ENCODE data around the gene C2orf74.
A peak's percentile ranks its signal among the peaks of the same experiment; 100 is the strongest.
"Not testable (repeated sequence)": the region's sequence is repeated elsewhere in the genome, so short reads cannot be mapped to it uniquely, and the experiment has no call there.

C2orf74 gene

DNA sequence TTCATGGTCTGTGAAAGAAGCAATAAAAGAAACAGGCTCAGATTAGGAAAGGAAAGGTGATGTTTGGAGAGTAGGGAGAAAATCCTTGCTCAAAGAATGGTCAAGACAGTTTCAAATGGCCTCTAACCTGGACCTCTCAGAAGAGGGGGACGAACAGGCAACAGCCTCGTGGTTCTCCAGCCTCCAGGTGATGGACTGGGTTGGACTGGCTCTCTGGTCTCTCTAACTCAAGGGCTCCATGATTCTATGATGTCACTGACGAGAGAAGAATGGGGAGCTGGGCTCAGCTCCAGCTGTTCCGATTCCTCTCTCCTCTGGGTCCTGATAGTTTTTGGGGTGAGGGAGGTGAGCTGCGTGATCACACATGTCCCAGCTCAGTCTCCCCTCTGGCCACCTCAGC, at the start of gene C2orf74:
Gene C2orf74 (plus strand): TSS at position 301 of the 400 bp plus-strand sequence. CDS start 327 bp downstream, outside the sequence.
- Histone ChIP-seq H3K27me3 (replicated peaks; ENCODE audit: control insufficient read depth, insufficient read depth, low read length) (no peaks in the 10 kb centered on the region), H3K4me3 (replicated peaks; ENCODE audit: low read depth, low read length) (no peak within 1 kb of the TSS), H3K36me3 (ENCODE audit: control insufficient read depth, insufficient read depth, low read length) (peaks cover 5% of the 10 kb centered on the region)
- TF ChIP-seq CTCF (IDR thresholded peaks at IDR 0.05; ENCODE audit: insufficient read depth, low read length, poor library complexity, severe bottlenecking): no peak
- no peak for DNase-seq (ENCODE audit: extremely low read depth, insufficient read length)

DNA sequence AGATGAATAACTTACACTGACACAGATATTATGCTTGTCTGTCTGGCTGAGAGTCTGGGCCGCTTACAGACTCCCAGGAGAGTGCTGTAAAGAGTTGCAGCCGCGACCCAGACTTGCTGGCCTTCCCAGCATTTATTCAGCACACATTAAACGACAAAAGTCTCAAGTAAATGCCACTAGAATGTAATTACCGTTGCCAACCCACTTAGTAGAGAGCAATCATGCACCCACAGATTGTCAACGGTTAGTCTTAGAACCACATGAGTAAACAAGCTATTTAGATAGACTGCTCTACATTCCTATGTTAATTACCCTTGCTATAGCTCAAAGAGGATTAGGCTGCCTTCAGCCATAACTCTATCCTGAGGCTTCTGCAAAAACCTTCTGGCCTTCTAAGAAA, 47.8 kb upstream of the C2orf74 start:
- Histone ChIP-seq H3K36me3 (ENCODE audit: control insufficient read depth, insufficient read depth, low read length) (no peaks in the 10 kb centered on the region), H3K4me3 (replicated peaks; ENCODE audit: low read depth, low read length) (no peak overlapping the region), H3K27me3 (replicated peaks; ENCODE audit: control insufficient read depth, insufficient read depth, low read length) (no peaks in the 10 kb centered on the region)
- TF ChIP-seq CTCF (IDR thresholded peaks at IDR 0.05; ENCODE audit: insufficient read depth, low read length, poor library complexity, severe bottlenecking): no peak
- no peak for DNase-seq (ENCODE audit: extremely low read depth, insufficient read length)

- DNase-seq (ENCODE audit: extremely low read depth, insufficient read length): no peak
- no peak overlapping the region for H3K4me3 ChIP-seq (replicated peaks; ENCODE audit: low read depth, low read length)
Measured at GRCh38 chr2:61116302-61116701, 45.7 kb upstream of the C2orf74 start.

DNA sequence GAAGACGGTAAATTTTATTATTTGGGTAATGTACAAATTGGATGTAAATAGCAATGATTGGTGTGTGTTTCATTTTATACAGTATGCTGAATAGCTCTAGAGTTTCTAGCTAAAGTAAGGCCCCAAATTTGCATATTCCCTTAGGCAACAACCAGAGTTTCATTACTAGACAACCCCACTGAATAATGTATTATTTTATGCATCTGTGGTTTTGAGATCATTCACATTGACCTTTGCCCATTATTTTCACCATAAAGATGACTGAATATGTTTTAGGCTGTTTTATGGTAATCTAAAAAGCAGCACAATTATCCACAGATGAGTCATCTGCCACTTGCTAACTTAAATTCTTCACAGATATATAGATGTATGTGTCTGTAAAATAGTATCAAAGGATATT, 44.5 kb upstream of the C2orf74 start:
- no peaks in the 10 kb centered on the region for H3K27me3 ChIP-seq (replicated peaks; ENCODE audit: control insufficient read depth, insufficient read depth, low read length)
- no peaks in the 10 kb centered on the region for H3K36me3 ChIP-seq (ENCODE audit: control insufficient read depth, insufficient read depth, low read length)
- no peak overlapping the region for H3K4me3 ChIP-seq (replicated peaks; ENCODE audit: low read depth, low read length)
- TF ChIP-seq CTCF (IDR thresholded peaks at IDR 0.05; ENCODE audit: insufficient read depth, low read length, poor library complexity, severe bottlenecking): no peak
- DNase-seq (ENCODE audit: extremely low read depth, insufficient read length): peak; percentile 12

More at GRCh38 chr2:61116302-61116701, 45.7 kb upstream of the C2orf74 start:
- Histone ChIP-seq H3K27me3 (replicated peaks; ENCODE audit: control insufficient read depth, insufficient read depth, low read length) (no peaks in the 10 kb centered on the region), H3K36me3 (ENCODE audit: control insufficient read depth, insufficient read depth, low read length) (no peaks in the 10 kb centered on the region)
- TF ChIP-seq CTCF (IDR thresholded peaks at IDR 0.05; ENCODE audit: insufficient read depth, low read length, poor library complexity, severe bottlenecking): no peak

DNA sequence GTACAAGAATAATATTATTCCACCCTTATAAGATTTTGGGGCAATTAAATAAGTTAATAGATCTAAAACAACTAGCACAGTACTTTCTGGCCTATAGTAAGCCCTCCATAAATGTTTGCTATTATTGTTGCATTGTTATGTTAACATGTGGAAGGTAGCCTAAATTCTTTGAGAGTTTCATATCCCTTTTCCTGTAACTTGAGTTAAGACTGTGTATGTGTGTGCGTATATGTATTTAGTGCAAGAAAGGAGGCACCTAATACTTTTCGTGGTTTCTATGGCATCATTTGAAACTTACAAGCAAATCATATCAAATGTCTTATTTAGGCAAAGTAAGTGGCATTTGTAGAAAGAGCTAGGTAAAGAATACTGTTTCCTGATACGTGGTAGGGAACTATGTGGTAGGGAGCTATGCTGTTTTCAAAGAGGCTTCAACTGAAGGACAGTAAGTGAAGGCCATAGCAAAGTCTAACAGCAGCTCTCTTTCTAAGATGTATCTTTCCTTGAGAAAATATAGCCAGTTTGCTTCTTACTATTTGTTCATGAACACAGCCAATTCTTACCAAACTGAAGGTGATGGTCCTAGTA, 36.8 kb upstream of the C2orf74 start:
- TF ChIP-seq CTCF (IDR thresholded peaks at IDR 0.05; ENCODE audit: insufficient read depth, low read length, poor library complexity, severe bottlenecking): no peak
- DNase-seq (ENCODE audit: extremely low read depth, insufficient read length): no peak
- Histone ChIP-seq H3K4me3 (replicated peaks; ENCODE audit: low read depth, low read length) (no peak overlapping the region), H3K36me3 (ENCODE audit: control insufficient read depth, insufficient read depth, low read length) (no peaks in the 10 kb centered on the region), H3K27me3 (replicated peaks; ENCODE audit: control insufficient read depth, insufficient read depth, low read length) (no peaks in the 10 kb centered on the region)

GRCh38 chr2:61125798-61126197, 36.2 kb upstream of the C2orf74 start:
- H3K4me3 ChIP-seq (replicated peaks; ENCODE audit: low read depth, low read length): no peak overlapping the region
- no peaks in the 10 kb centered on the region for H3K36me3 ChIP-seq (ENCODE audit: control insufficient read depth, insufficient read depth, low read length)
- DNase-seq (ENCODE audit: extremely low read depth, insufficient read length): no peak
- no peaks in the 10 kb centered on the region for H3K27me3 ChIP-seq (replicated peaks; ENCODE audit: control insufficient read depth, insufficient read depth, low read length)
- TF ChIP-seq CTCF (IDR thresholded peaks at IDR 0.05; ENCODE audit: insufficient read depth, low read length, poor library complexity, severe bottlenecking): no peak

- DNase-seq (ENCODE audit: extremely low read depth, insufficient read length); H3K27me3 ChIP-seq (replicated peaks; ENCODE audit: control insufficient read depth, insufficient read depth, low read length); H3K4me3 ChIP-seq (replicated peaks; ENCODE audit: low read depth, low read length); H3K36me3 ChIP-seq (ENCODE audit: control insufficient read depth, insufficient read depth, low read length): not testable (repeated sequence)
Measured at GRCh38 chr2:61128122-61128521, 33.9 kb upstream of the C2orf74 start.
